ENCODE measurements around the gene SPATA25.

The SPATA25 gene

GRCh38 chr20:45857882-45858216 is 29.6 kb downstream of the SPATA25 start:
- in situ Hi-C loops (cut with HindIII; ENCODE audit: low pct_ligation_motif_present, low sequenced_read_pairs): no loop called here
- DNase-seq: no peak
- no peak for TF ChIP-seq CTCF (IDR thresholded peaks at IDR 0.05; ENCODE audit: low read depth, low read length, missing control alignments)
- Histone ChIP-seq H3K27me3 (replicated peaks) (no peaks in the 10 kb centered on the region), H3K27ac (no peak overlapping the region), H3K36me3 (replicated peaks) (no peaks in the 10 kb centered on the region), H3K4me3 (ENCODE audit: low read depth, low read length) (peak overlapping the region; percentile 90)

GRCh38 chr20:45857114-45857881 is 30.1 kb downstream of the SPATA25 start, which contains the start of the genes ACOT8 and ZSWIM3:
Gene ACOT8, minus strand, starts transcription at chr20:45857392. Its CDS starts 77 bp downstream, at chr20:45857315.
Gene ZSWIM3, plus strand, starts transcription at chr20:45857614. Its CDS starts 212 bp downstream, at chr20:45857826.
- no peak for TF ChIP-seq CTCF (IDR thresholded peaks at IDR 0.05; ENCODE audit: low read depth, low read length, missing control alignments)
- in situ Hi-C loops (cut with HindIII; ENCODE audit: low pct_ligation_motif_present, low sequenced_read_pairs): no loop called here
- H3K27me3 ChIP-seq (replicated peaks): no peaks in the 10 kb centered on the region
- H3K36me3 ChIP-seq (replicated peaks): no peaks in the 10 kb centered on the region
- peak within 1 kb of the TSS; percentile 15 for H3K27ac ChIP-seq
- H3K4me3 ChIP-seq (ENCODE audit: low read depth, low read length): peak within 1 kb of the TSS; percentile 90
- peak; percentile 100 for DNase-seq

GRCh38 chr20:45853484-45853883 is 33.9 kb downstream of the SPATA25 start:
- H3K27ac ChIP-seq: no peak overlapping the region
- TF ChIP-seq CTCF (IDR thresholded peaks at IDR 0.05; ENCODE audit: low read depth, low read length, missing control alignments): no peak
- no peaks in the 10 kb centered on the region for H3K27me3 ChIP-seq (replicated peaks)
- DNase-seq: no peak
- in situ Hi-C loops (cut with HindIII; ENCODE audit: low pct_ligation_motif_present, low sequenced_read_pairs): no loop called here
- H3K36me3 ChIP-seq (replicated peaks): no peaks in the 10 kb centered on the region
- no peak overlapping the region for H3K4me3 ChIP-seq (ENCODE audit: low read depth, low read length)

- H3K27ac ChIP-seq: no peak overlapping the region
- no peaks in the 10 kb centered on the region for H3K36me3 ChIP-seq (replicated peaks)
- H3K27me3 ChIP-seq (replicated peaks): no peaks in the 10 kb centered on the region
- no peak for DNase-seq
- H3K4me3 ChIP-seq (ENCODE audit: low read depth, low read length): no peak overlapping the region
- in situ Hi-C loops (cut with HindIII; ENCODE audit: low pct_ligation_motif_present, low sequenced_read_pairs): no loop called here
- TF ChIP-seq CTCF (IDR thresholded peaks at IDR 0.05; ENCODE audit: low read depth, low read length, missing control alignments): no peak
Measured at GRCh38 chr20:45852326-45852725, 35.1 kb downstream of the SPATA25 start.

GRCh38 chr20:45851501-45851900 is 35.9 kb downstream of the SPATA25 start:
- no peak for DNase-seq
- in situ Hi-C loops (cut with HindIII; ENCODE audit: low pct_ligation_motif_present, low sequenced_read_pairs): no loop called here
- Histone ChIP-seq H3K4me3 (ENCODE audit: low read depth, low read length) (no peak overlapping the region), H3K36me3 (replicated peaks) (peaks cover 6% of the 10 kb centered on the region), H3K27me3 (replicated peaks) (no peaks in the 10 kb centered on the region), H3K27ac (no peak overlapping the region)
- TF ChIP-seq CTCF (IDR thresholded peaks at IDR 0.05; ENCODE audit: low read depth, low read length, missing control alignments): no peak

- TF ChIP-seq CTCF (IDR thresholded peaks at IDR 0.05; ENCODE audit: low read depth, low read length, missing control alignments): no peak
- in situ Hi-C loops (cut with HindIII; ENCODE audit: low pct_ligation_motif_present, low sequenced_read_pairs): no loop called here
- no peaks in the 10 kb centered on the region for H3K27me3 ChIP-seq (replicated peaks)
- H3K36me3 ChIP-seq (replicated peaks): peaks cover 11% of the 10 kb centered on the region
- no peak for DNase-seq
- no peak overlapping the region for H3K4me3 ChIP-seq (ENCODE audit: low read depth, low read length)
- H3K27ac ChIP-seq: no peak overlapping the region
Measured at GRCh38 chr20:45850926-45851325, 36.5 kb downstream of the SPATA25 start.

Data from brain microvascular endothelial cell (primary cell).